Hematopoietic multipotent progenitor cell treated with erythropoietin and hydrocortisone succinate and interleukin-3 and kit ligand, for 8 days (in vitro differentiated cells): ENCODE data around the gene ZAP70.
"Not testable (repeated sequence)": the region's sequence is repeated elsewhere in the genome, so short reads cannot be mapped to it uniquely, and the experiment has no call there.

Source experiments
- DNase-seq: peaks from one replicate; pipeline ENCODE4 v3.0.0-alpha.2; 2015

ZAP70 gene

DNA sequence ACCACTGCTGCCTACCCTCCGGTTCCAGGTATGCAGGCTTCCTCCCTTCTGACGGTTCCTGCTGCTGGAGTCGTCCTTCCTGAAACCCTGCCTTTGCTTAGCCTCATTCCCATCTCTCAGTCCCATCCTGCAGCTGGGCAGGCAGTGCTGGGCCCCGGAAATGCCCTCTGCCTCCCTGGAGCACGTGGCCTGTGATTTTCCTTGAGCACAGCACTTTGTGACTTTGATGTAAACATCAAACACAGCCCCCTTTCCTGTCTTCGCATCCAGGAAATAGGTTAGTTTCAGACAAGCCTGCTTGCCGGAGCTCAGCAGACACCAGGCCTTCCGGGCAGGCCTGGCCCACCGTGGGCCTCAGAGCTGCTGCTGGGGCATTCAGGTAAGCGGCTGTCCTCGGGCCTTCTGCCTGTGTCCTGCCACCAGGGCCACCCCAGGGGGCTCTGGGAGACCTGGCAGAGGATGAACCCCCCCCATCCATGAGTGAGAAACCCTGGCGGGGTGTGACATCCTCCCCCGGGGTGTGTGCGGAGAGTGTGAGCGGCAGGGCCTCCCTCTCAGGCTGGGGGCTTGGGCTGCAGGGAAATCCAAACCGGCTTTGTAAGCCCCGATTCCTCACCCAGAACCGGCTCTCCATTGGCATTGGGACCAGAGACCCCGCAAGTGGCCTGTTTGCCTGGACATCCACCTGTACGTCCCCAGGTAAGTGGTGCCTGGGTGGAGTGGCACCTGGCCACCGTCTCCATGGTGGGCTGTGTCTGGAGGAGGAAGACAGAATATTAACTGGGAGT, at the start of gene ZAP70:
Gene ZAP70 (plus strand): TSS at position 281 of the 788 bp plus-strand sequence. CDS start 10,461 bp downstream, outside the sequence.
- DNase-seq = no peak

DNA sequence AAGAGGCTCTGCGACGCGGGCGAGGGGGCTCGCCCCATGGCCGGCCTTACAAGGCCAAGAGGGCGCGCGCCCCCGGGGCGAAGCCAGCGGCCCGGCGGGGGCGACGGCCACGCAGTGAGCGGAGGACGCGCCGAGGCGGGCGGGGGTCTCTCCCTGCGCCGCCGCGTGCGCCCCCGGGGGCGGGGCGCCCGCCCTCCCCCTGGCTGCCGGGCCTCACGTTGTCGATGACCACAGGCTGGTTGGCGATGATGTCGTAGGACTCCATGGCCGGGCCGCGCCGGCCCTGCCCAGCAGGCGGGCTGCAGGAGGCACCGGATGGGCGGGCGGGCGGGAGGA, 49.8 kb upstream of the ZAP70 start:
- DNase-seq = no peak

DNA sequence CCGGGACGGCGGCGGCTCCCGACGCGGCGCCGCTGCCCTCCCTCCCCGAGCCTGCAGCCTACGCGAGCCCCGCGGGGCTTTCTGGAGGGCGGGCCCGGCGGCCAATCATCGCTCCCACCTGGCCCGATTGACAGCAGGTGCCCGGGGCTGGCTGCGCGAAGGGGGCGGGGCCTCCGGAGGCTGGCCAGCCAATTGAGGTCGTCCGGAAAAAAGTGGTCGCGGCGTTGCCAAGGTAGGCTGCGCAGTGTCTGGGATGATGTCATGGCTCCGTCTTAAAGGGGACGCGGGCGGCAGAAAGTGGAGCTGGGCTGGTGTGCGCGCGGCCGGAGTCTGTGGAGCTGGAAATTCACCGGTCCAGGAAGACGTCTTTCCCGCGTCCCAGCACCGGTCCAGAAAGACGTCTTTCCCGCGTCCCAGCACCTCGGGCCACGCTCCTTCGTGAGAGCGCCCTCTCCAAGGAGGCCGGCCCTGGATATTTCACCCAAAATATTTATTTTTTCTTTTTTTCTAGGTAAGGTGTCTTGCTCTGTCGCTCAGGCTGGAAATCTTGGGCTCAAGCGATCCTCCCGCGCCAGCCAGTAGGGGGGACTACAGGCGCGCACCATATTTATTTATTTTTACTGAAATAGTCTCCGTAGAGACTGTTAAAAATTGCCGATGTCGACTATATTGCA, 49.3 kb upstream of the ZAP70 start, which contains the start of gene ACTR1B:
Gene ACTR1B (minus strand): TSS at position 83 of the 674 bp plus-strand sequence. CDS start 154 bp downstream, outside the sequence.
- peak; percentile 98 for DNase-seq

DNA sequence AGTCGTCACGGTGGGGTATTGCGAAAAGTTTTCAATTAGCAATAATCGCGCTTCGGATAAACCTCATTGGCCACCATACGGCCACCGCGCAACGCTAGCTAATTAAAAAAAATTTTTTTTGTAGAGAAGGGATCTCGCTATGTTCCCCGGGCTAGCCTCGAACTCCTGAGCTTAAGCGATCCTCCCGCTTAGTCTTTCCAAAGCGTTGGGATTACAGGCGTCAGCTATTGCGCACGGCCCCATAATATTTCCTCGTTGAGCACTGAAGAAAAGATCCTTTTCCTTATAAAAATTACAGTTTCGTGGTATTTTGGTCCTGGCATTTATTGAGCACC, 48.8 kb upstream of the ZAP70 start:
- no peak for DNase-seq

DNA sequence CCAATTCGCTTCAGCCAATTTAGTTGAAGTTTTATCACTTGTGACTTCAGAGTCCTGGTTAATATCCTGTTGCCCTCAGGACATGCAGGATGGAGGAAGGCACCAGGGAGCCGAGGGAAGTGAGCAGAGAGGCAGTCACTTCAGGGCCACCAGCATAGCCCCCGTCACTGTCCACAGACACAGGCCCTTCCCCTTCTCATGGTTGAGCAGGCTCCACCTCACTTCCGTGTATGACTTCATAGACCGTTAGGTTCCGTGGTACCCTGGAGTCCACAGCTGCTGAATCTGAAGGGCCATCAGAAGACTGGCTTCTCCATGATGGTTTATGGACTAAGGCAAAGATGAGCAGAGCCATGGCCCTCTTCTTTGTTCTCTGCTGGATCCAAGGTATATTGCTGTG, 43.9 kb upstream of the ZAP70 start, which contains the start of gene C2orf92:
Gene C2orf92 (plus strand): TSS at position 266 of the 400 bp plus-strand sequence. CDS start 76 bp downstream, at position 342.
- DNase-seq = no peak

DNA sequence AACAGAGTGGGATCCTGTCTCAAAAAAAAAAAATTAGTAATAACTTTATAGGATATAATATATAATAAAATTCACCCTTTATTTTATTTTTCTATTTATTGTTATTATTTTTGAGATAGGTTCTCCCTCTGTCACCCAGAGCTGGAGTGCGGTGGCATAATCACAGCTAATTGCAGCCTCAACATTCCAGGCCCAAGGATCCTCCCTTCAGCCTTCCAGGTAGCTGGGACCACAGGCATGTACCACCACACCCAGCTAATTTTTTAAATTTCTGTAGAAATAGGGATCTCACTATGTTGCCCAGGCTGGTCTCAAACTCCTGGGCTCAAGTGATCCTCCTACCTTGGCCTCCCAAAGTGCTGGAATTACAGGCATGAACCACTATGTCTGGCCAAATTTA, 42.9 kb upstream of the ZAP70 start:
- no peak for DNase-seq

DNA sequence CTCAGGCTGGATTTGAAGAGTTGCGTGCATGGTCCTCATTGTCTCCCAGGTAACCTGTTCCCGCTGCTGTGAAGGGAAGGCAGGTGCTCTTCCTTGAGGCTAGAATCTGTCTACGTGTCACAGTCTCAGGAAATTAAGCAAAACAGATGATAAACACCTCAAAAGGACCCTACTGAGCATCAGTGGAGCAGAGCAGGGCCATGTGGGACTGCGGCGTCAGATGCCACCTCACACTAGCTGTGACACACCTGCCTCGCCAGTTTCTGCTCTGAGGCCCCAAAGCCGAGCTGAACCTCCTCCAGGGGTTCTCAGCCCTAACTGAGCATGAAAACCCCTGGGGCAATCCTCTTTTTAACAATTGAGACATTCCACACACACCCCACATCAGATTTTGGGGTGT, 41.9 kb upstream of the ZAP70 start:
- no peak for DNase-seq

DNA sequence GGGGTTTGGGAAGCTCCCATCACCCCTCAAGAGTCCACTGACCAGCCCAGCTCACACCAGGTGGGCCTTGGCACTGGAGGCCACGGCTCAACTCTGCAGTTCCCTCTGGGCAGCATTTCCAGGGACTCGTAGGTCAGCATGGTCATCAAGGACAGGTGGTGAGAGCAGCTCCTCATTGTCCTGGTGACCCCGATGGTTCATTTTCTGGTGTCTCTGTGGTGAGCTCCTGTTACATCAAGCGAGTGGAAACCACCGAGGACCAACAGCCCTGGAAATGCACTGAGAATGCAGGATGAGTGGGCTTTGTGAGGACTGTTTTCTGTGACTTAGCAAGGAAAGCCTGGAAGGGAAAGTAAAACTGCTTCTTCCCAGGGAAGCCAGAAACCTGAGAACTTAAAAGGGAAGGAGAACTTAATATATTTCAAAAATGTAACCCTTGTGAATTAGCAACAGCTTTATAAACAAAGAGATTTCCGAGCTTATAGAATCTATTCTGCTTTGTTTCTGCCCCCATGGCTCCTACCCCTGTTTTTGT, 40.7 kb upstream of the ZAP70 start:
- DNase-seq = not testable (repeated sequence)

DNA sequence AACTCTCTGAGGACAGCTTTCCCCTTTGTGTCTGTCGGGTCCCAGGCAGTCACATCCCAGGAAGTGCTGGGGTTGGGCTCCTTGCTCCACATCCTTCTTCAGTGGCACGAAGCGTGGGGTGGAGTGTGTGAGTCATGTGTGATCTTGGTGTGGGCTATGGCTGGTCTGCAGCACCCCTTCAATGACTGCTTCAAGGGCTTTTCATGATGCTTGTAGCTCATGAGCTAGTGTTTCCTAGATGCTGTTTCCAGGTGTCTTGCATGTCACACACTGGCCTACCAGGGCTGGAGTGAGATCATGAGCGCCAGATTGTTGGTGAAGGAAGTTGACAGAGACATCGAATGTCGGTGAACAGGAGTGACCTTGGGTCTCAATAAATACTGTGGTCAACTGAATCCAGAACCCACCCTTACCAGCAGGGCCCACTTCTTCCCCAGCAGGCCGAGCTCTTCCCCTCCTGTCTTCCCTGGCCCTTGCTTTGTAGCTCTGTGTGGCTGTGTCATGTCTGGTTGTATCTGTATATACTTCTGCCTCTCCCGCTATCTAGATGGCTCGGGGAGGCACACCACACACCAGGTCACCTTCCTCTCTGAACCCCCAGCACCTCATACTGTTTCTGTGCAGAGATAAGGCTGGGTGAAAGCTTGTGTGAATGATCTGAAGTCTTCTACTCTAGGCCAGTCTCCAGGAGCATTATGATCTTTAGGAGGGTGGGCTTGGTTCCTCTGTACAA, 40.0 kb upstream of the ZAP70 start:
- peak; percentile 22 for DNase-seq

DNA sequence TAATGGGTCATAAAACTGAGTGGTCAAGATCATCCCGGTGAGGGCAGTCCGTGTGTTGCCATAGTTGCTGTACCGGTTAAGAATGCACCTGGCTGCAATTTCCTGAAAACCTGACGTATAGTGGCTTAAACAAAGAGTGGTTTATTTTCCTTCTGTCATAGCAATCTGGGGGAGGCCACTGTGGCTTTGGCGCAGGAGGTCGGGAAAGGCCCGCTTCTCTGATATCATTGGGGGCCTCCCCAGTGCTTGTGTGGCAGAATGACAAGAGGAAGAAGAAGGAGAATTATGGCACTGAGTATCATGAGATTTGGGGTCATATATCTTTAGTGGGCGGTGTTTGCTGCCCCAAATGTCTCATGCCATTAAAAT, 39.5 kb upstream of the ZAP70 start:
- no peak for DNase-seq

DNA sequence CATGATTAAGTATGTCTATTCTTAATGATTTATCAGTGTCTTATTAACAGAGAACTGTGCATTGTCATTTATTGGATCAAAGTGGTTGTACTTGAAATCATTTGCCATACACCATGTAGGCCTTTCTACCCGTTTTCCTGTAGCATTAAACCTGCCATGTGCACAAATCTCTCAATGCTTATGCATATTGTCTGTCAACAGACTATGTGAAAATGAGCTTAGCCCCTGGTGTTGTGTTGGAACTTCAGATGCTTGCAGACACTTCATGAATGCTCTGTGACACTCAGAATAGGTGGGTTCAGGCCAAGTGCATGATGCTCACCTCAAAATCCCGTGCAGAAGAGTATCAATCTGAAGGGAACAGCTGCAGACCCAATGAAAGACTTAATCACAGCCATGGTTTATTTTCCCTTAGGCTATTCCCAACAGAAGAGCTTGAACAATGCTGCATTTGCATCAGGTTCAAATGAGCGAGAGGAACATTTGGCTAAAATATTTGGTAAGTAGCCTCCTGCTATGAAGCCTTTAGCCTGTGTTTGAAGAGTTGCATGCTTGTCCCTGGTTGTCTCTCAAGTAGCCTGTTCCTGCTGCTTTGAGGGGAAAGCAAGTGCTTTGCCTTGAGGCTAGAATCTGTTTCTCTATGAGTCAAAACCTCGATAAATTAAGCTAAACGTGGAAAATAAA, 37.8 kb upstream of the ZAP70 start:
- no peak for DNase-seq

DNA sequence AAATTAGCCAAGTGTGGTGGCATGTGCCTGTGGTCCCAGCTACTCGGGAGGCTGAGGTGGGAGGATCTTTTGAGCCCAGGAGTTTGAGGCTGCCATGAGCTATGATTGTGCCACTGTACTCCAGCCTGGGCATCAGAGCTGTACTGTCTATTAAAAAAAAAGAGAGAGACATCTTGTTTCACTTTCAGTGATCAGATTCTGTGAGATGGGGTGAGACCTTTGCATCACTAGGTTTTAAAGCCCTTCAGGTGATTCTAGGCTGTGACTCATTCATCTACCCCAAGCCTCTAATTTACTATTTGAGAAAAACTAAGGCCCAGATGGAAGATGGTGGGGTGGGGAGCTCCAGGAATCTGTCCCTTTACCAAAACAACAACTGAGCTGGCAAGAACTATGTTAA, 36.8 kb upstream of the ZAP70 start:
- DNase-seq = no peak

DNA sequence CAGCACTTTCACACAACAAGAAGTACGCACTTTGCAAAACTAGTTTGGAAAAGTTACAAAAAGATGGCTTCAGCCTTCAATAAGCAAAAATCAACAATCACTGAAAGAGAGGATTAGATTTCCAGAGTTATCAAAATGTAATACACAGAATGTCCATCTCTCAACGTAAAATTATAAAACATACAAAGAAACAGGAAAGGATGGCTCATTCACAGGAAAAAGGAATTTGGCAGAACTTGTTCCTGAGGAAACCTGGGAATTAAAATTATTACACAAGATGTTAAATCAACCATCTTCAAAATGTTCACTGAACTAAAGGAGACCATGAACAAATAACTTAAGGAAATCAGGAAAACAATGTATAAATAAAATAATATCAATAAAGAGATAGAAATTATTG, 35.9 kb upstream of the ZAP70 start:
- DNase-seq = no peak

DNA sequence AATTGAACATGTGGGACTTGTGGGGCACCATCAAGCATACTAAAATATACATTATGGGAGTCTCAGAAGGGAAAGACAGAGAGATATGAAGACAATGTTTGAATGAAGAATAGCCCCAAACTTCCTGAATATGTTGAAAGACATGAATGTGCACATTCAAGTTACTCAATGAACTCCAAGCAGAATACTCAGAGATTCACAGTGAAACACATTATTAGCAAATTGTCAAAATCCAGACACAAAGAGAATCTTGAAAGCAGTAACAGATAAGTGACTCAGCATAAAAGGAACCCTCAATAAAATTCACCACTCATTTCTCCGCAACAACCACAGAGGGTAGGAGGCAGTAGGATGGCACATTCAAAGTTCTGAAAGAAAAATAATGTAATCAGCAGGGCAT, 35.1 kb upstream of the ZAP70 start:
- peak; percentile 33 for DNase-seq

DNA sequence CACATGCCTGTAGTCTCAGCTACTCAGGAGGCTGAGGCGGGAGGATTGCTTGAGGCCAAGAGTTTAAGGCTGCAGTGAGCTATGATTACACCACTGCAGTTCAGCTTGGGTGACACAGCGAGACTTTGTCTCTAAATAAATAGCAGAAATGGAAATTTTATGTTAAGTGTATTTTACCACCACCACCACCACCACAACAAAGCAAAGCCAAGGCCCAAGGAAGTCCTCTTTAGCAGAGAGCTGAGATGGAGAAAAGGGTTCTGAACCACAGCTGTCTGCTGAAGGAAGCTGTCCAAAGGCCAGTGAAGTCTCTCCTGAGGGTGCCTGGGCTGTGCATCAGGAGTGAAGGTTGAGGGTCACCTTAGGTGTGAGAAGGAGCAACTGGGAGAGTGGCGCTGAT, 26.1 kb upstream of the ZAP70 start:
- not testable (repeated sequence) for DNase-seq

DNA sequence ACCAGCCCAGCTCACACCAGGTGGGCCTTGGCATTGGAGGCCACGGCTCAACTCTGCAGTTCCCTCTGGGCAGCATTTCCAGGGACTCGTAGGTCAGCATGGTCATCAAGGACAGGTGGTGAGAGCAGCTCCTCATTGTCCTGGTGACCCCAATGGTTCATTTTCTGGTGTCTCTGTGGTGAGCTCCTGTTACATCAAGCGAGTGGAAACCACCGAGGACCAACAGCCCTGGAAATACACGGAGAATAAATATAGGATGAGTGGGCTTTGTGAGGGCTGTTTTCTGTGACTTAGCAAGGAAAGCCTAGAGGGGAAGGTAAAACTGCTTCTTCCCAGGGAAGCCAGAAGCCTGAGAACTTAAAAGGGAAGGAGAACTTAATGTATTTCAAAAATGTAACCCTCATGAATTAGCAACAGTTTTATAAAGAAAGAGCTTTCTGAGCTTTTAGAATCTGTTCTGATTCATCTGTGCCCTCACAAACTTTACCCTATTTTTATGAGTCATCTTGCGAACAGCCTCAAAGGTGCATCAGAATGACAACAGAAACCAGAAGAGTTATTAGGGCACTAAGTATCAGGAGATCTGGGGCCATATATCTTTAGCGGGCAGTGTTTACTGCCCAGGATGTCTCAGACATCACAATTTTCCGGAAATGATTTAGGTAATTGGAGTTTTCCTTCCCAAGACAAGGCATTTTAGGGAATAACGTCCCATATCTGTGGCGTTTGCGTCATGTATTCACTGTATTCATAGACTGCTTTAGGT, 25.1 kb upstream of the ZAP70 start:
- no peak for DNase-seq

DNA sequence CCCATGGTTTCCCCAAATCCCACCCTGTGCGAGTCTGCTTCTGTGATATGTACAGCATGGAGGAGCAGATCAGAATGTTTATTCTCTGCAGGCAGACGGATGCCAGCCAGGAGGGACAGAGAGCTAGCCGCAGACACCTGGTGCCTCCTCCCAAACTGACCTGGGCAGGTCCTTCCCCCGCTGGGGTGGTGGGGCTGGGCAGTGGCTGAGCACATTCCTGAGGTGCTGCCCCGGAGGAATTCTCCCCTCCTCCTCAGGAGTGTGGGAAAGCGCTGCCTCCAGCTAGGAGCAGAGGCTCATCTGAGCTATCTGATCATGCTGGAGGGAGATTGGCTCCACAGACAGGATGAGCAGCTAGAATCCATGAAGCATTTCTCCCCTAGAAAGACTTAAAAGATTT, 22.2 kb upstream of the ZAP70 start:
- no peak for DNase-seq

DNA sequence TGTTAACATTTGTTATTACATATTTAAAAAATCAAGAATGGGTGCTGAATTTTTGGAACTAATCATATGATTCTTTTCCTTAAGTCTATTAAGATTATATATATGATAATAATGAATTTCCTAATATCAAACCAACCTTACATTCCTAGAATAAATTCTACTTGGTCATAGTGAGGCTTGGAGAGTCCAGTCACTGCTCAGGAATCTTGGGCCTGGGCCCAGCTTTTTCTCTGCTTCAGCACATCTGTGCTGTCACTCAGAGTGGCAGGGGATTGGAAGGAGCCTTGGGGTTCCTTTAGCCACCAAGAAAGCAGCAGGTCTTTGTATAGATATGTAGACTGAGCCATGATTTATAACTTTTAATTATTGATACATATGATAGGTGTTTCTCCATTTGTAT, 19.9 kb upstream of the ZAP70 start:
- DNase-seq = no peak

DNA sequence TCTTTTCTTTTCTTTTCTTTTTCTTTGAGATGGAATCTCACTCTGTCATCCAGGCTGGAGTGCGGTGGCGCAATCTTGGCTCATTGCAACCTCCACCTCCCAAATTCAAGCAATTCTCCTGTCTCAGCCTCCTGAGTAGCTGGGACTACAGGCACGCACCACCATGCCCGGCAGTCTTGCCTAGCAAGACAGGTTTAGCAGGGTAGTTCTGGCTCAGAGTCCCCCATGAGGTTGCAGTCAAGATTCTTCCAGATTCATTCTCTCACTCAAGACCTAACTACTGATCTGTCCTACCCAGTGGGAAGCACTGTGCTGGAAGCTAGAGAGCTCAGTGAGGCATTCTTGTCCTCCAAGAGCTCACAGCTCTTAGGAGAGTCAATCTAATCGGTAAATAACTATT, 17.6 kb upstream of the ZAP70 start:
- no peak for DNase-seq

DNA sequence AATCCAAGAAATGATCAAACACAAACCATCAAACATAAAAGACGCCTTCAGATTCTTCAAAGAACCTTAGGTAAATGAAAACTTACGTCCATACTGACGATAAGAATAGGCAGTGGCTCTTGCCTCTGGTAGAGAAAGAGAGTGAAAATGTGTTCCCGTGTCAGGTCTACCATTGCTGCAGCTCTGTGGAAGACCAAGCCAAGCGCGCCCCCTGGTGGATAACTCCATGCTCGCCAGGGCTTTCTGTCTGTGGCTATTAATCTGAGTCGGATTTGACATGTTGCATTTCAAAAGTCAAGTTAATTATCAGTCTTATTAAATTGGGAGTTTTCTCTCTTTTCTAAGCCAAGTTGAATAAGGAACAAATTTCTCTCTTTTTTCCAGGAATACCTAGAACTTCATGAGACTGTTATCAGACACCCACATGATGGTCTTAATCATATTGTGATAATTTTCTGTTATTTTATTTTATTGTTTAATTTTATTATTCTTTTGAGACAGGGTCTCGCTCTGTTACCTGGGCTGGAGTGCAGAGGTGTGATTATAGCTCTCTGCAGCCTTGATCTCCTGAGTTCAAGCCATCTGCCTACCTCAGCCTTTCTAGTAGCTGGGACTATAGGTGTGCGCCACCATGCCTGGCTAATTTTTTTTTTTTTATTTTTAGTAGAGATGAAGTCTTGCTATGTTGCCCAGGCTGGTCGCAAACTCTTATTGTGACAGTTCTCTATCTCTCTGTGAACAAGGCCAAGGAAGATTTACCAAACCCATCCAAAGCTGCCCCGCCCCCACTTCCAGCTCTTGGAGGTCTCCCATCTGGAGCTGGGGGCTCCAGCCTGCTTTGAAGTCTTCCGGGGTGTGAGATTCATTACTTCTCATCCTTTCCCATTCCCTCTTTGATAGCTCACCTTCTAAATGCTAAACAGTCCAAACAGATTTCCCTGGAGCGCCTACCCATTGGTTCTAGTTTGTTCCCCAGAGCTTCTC, 15.8 kb upstream of the ZAP70 start:
- peak; percentile 86 for DNase-seq

DNA sequence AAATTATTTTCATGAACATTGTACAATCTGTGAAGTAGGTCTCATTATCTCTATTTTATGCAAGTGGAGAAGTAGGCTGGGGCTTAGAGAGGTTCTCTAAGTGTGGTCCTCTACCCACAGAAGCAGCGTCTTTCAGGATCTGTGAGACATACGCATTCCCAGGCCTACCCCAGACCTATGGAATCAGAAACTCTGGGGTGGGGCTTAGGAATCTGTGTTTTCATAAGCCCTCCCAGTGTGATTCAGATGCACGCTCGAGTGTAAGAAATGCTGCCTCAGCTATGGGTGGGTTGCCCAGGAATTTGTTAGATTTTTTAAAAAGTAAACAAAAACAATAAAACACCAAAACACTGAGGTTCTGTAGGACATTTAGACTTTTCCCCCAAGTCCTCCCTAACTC, 14.8 kb upstream of the ZAP70 start:
- DNase-seq = no peak
